Measurements from ENCODE around the gene DIP2C.
A peak's percentile ranks its signal among the peaks of the same experiment; 100 is the strongest.
"Not testable (repeated sequence)": the region's sequence is repeated elsewhere in the genome, so short reads cannot be mapped to it uniquely, and the experiment has no call there.

The DIP2C gene

DNA sequence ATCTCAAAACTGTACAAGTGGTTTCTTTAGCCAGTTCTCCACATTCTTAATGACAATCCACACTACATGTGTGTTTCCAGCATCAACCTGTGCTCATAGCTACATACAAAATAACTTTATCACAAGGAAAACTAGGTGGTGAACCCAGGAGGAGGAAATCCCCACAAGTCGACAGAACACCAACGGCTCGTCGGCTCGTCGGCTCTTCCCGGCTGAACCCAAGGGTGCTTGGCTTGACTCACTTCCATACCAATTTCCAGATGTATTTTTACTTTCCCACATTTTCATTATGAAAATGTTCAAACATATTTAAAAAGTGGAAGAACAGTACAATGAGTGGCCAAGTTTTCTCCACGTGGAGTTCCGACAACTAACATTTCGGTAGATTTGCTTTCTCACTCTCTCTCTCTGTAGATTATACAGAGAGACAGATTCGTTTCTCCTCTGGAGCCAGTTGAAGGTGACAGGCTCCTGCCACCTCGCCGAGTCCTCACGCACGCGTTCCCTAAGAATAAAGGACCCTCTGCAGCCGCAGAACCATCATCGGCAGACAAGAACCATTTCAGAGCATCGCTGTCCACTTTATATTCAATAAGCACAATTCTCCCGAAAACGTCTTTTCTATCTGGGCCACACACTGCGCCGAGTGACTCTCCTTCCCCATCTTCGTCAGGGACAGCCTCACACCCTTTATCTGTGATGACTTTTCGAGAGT lies 53.3 kb downstream of the DIP2C start:
- DNase-seq: peak in 1 of 2 donors; percentile 59

DNA sequence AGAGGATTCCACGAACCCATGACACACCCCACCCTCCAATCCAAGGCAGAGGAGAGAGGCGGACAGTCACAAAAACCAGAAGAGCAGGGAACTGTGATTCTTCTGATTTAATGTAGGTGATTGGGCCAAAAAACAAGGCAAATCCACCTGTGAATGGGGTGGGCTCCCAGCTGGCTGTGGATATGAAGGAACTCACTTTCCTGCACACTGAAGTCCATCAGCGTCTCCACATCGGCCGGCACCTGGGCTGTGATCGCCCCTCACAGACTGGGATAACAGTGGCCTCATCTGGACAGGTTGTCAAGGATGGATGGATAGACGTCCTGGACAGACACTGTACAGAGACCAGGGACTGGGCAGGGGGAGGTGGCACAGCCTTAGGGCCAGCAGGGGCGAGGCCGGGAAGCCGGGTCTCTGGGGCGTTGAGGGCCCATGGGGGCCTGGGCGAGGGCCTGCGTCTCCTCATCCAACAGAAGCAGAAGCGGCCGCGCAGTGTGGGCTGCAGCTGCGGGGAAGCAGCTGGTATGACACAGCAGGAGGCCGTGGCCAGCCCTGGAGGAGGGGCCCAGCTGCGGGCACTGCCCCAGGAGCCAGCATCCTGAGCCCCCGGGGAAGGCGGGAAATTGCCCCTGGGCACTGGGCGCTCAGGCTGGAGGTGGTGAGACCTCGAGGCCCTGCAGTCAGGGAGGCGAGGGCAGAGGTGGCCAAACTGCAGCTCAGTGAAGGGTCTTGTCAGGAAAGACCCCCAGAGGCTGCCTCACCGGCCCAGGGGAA lies 54.2 kb downstream of the DIP2C start:
- peak in 1 of 2 donors; percentile 63 for DNase-seq
- H3K4me3 ChIP-seq: no peak overlapping the region
- peaks cover 0 to 30% (median 12%) of the 10 kb centered on the region in 4 donors for H3K4me1 ChIP-seq
- peak overlapping the region; percentile 70 to 74 for H3K27ac ChIP-seq
- TF ChIP-seq, protein P1, sequence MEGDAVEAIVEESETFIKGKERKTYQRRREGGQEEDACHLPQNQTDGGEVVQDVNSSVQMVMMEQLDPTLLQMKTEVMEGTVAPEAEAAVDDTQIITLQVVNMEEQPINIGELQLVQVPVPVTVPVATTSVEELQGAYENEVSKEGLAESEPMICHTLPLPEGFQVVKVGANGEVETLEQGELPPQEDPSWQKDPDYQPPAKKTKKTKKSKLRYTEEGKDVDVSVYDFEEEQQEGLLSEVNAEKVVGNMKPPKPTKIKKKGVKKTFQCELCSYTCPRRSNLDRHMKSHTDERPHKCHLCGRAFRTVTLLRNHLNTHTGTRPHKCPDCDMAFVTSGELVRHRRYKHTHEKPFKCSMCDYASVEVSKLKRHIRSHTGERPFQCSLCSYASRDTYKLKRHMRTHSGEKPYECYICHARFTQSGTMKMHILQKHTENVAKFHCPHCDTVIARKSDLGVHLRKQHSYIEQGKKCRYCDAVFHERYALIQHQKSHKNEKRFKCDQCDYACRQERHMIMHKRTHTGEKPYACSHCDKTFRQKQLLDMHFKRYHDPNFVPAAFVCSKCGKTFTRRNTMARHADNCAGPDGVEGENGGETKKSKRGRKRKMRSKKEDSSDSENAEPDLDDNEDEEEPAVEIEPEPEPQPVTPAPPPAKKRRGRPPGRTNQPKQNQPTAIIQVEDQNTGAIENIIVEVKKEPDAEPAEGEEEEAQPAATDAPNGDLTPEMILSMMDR (IDR thresholded peaks at IDR 0.05): no peak
- intact Hi-C loops (cut with DNase I; ENCODE audit: low total_unique reads): no loop called here
- no peaks in the 10 kb centered on the region for H3K27me3 ChIP-seq
- H3K9me3 ChIP-seq: no peaks in the 10 kb centered on the region
- no peaks in the 10 kb centered on the region for H3K36me3 ChIP-seq

More for the DNA sequence above, 53.3 kb downstream of the DIP2C start:
- no peaks in the 10 kb centered on the region for H3K36me3 ChIP-seq
- no peaks in the 10 kb centered on the region for H3K9me3 ChIP-seq
- H3K27me3 ChIP-seq: no peaks in the 10 kb centered on the region
- H3K27ac ChIP-seq: no peak overlapping the region
- H3K4me1 ChIP-seq: peaks cover 0 to 30% (median 12%) of the 10 kb centered on the region in 4 donors
- intact Hi-C loops (cut with DNase I; ENCODE audit: low total_unique reads): no loop called here
- TF ChIP-seq, protein P1 (IDR thresholded peaks at IDR 0.05): no peak
- no peak overlapping the region for H3K4me3 ChIP-seq

DNA sequence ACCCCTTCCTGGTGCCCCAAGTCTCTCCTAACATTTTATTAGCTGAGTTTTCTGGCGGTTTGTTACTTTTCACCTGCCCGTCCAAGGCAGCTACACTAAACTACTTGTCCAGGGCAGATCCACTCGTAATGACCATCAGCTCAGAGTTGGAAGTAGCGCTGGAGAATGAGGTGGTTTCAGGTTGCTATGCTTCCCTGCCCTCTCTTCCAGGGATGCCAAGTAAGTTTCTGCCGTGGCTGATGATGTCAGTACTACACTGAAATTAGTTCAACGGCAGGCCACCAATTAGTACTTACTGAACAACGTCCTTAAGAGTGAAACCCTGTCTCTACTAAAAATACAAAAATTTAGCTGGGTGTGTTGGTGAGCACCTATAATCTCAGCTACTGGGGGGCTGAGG lies 55.2 kb downstream of the DIP2C start:
- peak overlapping the region; percentile 70 to 74 for H3K27ac ChIP-seq
- H3K27me3 ChIP-seq: no peaks in the 10 kb centered on the region
- no peaks in the 10 kb centered on the region for H3K9me3 ChIP-seq
- peak in 1 of 2 donors; percentile 57 for DNase-seq
- intact Hi-C loops (cut with DNase I; ENCODE audit: low total_unique reads): no loop called here
- peaks cover 0 to 30% (median 12%) of the 10 kb centered on the region in 4 donors for H3K4me1 ChIP-seq
- H3K4me3 ChIP-seq: no peak overlapping the region
- H3K36me3 ChIP-seq: peaks cover 0 to 5% (median 0%) of the 10 kb centered on the region in 3 donors
- TF ChIP-seq, protein P1 (IDR thresholded peaks at IDR 0.05): no peak

DNA sequence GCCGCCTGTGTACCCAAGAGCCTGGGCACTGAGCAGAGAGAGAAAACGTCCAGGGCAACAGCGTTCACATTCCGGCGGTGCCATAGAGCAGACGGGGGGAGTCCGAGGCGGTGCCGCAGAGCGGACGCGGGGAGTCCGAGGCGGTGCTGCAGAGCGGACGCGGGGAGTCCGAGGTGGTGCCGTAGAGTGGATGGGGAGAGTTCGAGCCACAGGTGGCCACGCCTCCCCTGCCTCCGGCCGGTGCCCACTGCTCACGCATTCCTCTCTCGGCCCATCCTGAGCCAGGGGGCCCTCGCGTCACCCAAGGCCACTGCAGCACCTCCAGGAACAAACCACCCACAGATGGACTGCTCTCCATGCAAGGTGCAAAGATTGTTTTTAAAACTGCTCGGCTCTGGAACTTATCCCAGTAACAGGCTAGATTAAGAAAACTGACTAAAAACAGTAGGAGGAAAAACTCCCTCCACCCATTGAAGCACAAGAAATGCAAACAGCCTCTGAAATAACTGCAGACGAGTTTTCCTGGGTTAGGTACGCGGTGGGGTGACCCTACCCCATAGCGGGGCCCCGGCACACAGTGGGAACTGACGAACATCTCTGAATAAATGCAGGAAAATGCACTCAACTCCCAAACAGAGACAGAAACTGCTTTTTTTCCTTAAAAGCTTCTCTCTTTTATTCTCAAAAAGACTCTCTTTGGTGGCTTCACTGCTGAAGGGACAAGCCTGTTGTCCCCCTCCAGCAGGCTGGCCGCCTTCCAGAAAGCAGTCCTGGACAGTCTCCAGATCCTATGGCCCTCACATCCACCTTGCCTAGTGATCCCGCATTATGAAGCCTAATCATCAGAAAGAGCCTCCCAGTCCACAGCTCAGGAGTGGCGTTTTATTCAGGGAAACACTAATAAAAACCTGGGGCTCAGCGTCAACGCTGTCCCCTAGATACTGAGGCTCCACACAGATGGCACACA lies 55.9 kb downstream of the DIP2C start:
- Histone ChIP-seq H3K27me3 (no peaks in the 10 kb centered on the region), H3K9me3 (no peaks in the 10 kb centered on the region), H3K27ac (peak overlapping the region; percentile 70 to 74), H3K4me3 (peak overlapping the region; percentile 32 to 35), H3K4me1 (peaks cover 0 to 30% (median 11%) of the 10 kb centered on the region in 4 donors), H3K36me3 (peaks cover 0 to 5% (median 0%) of the 10 kb centered on the region in 3 donors)
- DNase-seq: peak in 1 of 2 donors; percentile 86
- intact Hi-C loops (cut with DNase I; ENCODE audit: low total_unique reads): no loop called here
- TF ChIP-seq, protein P1 (IDR thresholded peaks at IDR 0.05): no peak

DNA sequence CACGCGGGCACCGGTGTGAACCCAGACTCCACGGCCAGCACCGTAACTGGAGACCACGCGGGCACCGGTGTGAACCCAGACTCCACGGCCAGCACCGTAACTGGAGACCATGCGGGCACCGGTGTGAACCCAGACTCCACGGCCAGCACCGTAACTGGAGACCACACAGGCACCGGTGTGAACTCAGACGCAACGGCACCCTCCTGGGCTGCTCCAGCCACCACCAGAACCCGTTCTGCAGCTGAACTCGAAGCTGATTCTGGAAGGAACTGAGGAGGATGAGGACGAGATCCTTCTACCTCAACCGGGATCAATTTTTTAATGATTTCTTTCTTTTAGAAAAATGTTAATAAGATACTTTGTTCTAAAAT lies 56.7 kb downstream of the DIP2C start:
- H3K36me3 ChIP-seq; H3K4me3 ChIP-seq; intact Hi-C loops (cut with DNase I; ENCODE audit: low total_unique reads); H3K27me3 ChIP-seq; H3K9me3 ChIP-seq: not testable (repeated sequence)
- H3K27ac ChIP-seq: peak overlapping the region; percentile 70 to 74
- peaks cover 0 to 28% (median 11%) of the 10 kb centered on the region in 4 donors for H3K4me1 ChIP-seq
- DNase-seq: peak in 1 of 2 donors; percentile 35

DNA sequence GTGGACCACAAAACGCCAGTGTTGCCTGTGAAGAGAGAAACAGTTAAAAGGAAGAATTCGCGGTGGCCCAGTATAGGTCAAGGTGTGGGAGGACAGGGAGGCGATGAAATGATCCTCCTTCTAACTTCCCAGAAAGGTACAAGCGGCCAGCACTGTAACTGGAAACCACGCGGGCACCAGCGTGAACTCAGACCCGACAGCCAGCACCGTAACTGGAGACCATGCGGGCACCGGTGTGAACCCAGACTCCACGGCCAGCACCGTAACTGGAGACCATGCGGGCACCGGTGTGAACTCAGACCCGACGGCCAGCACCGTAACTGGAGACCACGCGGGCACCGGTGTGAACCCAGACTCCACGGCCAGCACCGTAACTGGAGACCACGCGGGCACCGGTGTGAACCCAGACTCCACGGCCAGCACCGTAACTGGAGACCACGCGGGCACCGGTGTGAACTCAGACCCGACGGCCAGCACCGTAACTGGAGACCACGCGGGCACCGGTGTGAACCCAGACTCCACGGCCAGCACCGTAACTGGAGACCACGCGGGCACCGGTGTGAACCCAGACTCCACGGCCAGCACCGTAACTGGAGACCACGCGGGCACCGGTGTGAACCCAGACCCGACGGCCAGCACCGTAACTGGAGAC lies 57.2 kb downstream of the DIP2C start:
- H3K27me3 ChIP-seq; H3K36me3 ChIP-seq; H3K9me3 ChIP-seq; H3K4me3 ChIP-seq; intact Hi-C loops (cut with DNase I; ENCODE audit: low total_unique reads): not testable (repeated sequence)
- peak in 1 of 2 donors; percentile 32 for DNase-seq
- H3K4me1 ChIP-seq: peaks cover 0 to 31% (median 11%) of the 10 kb centered on the region in 4 donors
- H3K27ac ChIP-seq: peak overlapping the region; percentile 70 to 74
